HG03280 (cell line): ENCODE measurements around the gene MYL1.

Experiments used
- ATAC-seq: cut with Tn5 transposase; IDR thresholded peaks from one replicate; pipeline ENCODE4 v1.9.1; 2021; ENCODE audit warnings: mild to moderate bottlenecking, moderate library complexity; ENCODE audit not compliant: unreplicated experiment

Gene MYL1

GRCh38 chr2:210268281-210268680 lies 46.7 kb downstream of the MYL1 start:
- ATAC-seq: no peak

- no peak for ATAC-seq
These were observed 47.3 kb downstream of the MYL1 start for GRCh38 chr2:210267698-210268097.

- ATAC-seq: no peak
These were observed 50.7 kb downstream of the MYL1 start for GRCh38 chr2:210264282-210264681.

GRCh38 chr2:210263841-210264240 lies 51.1 kb downstream of the MYL1 start:
- ATAC-seq: no peak

GRCh38 chr2:210262036-210262435 lies 52.9 kb downstream of the MYL1 start:
- no peak for ATAC-seq

GRCh38 chr2:210259687-210260086 lies 55.3 kb downstream of the MYL1 start:
- no peak for ATAC-seq

GRCh38 chr2:210252699-210253606 lies 62.0 kb downstream of the MYL1 start:
- no peak for ATAC-seq

- no peak for ATAC-seq
These were observed 64.4 kb downstream of the MYL1 start for GRCh38 chr2:210250622-210251021.
